Activated naive CD4-positive, alpha-beta T cell treated with Interleukin-2 at 50 U/mL for 16 hours (primary cell): ENCODE data around the gene PHC3.
"Not testable (repeated sequence)": the region's sequence is repeated elsewhere in the genome, so short reads cannot be mapped to it uniquely, and the experiment has no call there.

Source experiments
- DNase-seq: peaks from one replicate; pipeline ENCODE4 v3.0.0-alpha.2; 2020

Gene PHC3

GRCh38 chr3:170180908-170181885, at the start of gene PHC3:
TSS of gene PHC3 (minus strand) at chr3:170181733. CDS start at chr3:170181715, 18 bp downstream.
- peak; percentile 92 for DNase-seq

- DNase-seq, result no peak
These were observed 46.7 kb upstream of the PHC3 start for GRCh38 chr3:170228093-170228766.

GRCh38 chr3:170226426-170226960, 45.0 kb upstream of the PHC3 start:
- no peak for DNase-seq

- DNase-seq, result no peak
These were observed 43.6 kb upstream of the PHC3 start for GRCh38 chr3:170225166-170225565.

- peak; percentile 50 for DNase-seq
These were observed 41.4 kb upstream of the PHC3 start for GRCh38 chr3:170222647-170223541.

- peak; percentile 88 for DNase-seq
These were observed 40.6 kb upstream of the PHC3 start, which contains the start of gene PRKCI for GRCh38 chr3:170221924-170222646. TSS of gene PRKCI (plus strand) at chr3:170222424. CDS start at chr3:170222670, 246 bp downstream.

GRCh38 chr3:170220871-170221270, 39.3 kb upstream of the PHC3 start:
- DNase-seq, result no peak

- DNase-seq, result no peak
These were observed 38.3 kb upstream of the PHC3 start for GRCh38 chr3:170219850-170220249.

GRCh38 chr3:170211668-170212067, 30.1 kb upstream of the PHC3 start:
- no peak for DNase-seq

- DNase-seq, result no peak
These were observed 26.2 kb upstream of the PHC3 start for GRCh38 chr3:170207717-170208116.

GRCh38 chr3:170206164-170206762, 24.7 kb upstream of the PHC3 start:
- not testable (repeated sequence) for DNase-seq

- no peak for DNase-seq
These were observed 23.8 kb upstream of the PHC3 start for GRCh38 chr3:170205302-170205701.

- no peak for DNase-seq
These were observed 23.0 kb upstream of the PHC3 start for GRCh38 chr3:170204509-170204908.

- DNase-seq, result no peak
These were observed 22.5 kb upstream of the PHC3 start for GRCh38 chr3:170204023-170204472.

GRCh38 chr3:170203457-170203856, 21.9 kb upstream of the PHC3 start:
- no peak for DNase-seq

- DNase-seq, result no peak
These were observed 20.0 kb upstream of the PHC3 start for GRCh38 chr3:170201527-170201926.

- no peak for DNase-seq
These were observed 19.5 kb upstream of the PHC3 start for GRCh38 chr3:170200987-170201386.

GRCh38 chr3:170196833-170197232, 15.3 kb upstream of the PHC3 start:
- no peak for DNase-seq

- DNase-seq, result not testable (repeated sequence)
These were observed 14.2 kb upstream of the PHC3 start for GRCh38 chr3:170195759-170196158.

- DNase-seq, result no peak
These were observed 8.1 kb upstream of the PHC3 start for GRCh38 chr3:170189398-170190256.
